Erythroblast (primary cell): ENCODE results near the gene USB1.

Experiments used
- DNase-seq, 2 experiments: peaks; one replicate each; lab custom pipeline; 2025; lab: John Stamatoyannopoulos, UW
- GATA1 ChIP-seq: IDR thresholded peaks from 2 replicates; pipeline ENCODE4 v1.6.1; 2011; ENCODE audit warnings: low read depth, mild to moderate bottlenecking, control low read depth, low read length, moderate library complexity
- POLR2A ChIP-seq: IDR thresholded peaks from 2 replicates; pipeline ENCODE4 v1.6.1; 2011; ENCODE audit warnings: mild to moderate bottlenecking, low read length

Gene USB1

GRCh38 chr16:58010886-58011285, 9.7 kb downstream of the USB1 start:
- no peak for DNase-seq
- TF ChIP-seq POLR2A (no peak), GATA1 (no peak)

- no peak for TF ChIP-seq POLR2A
- no peak for TF ChIP-seq GATA1
- DNase-seq = no peak
Measured at GRCh38 chr16:58011652-58012051, 10.4 kb downstream of the USB1 start.

- DNase-seq = no peak
- TF ChIP-seq POLR2A (no peak), GATA1 (no peak)
Measured at GRCh38 chr16:58012481-58012880, 11.3 kb downstream of the USB1 start.

GRCh38 chr16:58013201-58013956, 12.2 kb downstream of the USB1 start:
- TF ChIP-seq POLR2A = no peak
- no peak for TF ChIP-seq GATA1
- no peak for DNase-seq

- no peak for DNase-seq
- no peak for TF ChIP-seq POLR2A
- no peak for TF ChIP-seq GATA1
Measured at GRCh38 chr16:58016840-58017446, 15.7 kb downstream of the USB1 start.

DNA sequence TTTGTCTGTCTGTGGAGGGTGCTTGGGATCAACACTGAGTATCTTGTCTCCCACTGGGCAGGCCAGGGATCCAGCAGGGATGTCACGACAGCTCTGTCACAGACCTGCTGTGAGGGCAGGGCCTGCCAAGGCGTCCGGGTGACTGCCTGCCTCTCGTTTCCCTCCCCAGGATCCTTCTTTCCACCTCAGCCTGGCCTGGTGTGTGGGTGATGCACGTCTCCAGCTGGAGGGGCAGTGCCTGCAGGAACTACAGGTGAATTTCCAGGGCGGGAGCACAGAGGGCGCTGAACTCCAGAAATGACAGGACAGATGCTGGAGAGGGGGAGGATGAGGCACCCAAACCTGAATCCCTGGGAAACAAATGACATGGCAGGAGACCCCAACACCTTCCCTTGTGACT, 17.6 kb downstream of the USB1 start:
- DNase-seq = no peak
- no peak for TF ChIP-seq POLR2A

DNA sequence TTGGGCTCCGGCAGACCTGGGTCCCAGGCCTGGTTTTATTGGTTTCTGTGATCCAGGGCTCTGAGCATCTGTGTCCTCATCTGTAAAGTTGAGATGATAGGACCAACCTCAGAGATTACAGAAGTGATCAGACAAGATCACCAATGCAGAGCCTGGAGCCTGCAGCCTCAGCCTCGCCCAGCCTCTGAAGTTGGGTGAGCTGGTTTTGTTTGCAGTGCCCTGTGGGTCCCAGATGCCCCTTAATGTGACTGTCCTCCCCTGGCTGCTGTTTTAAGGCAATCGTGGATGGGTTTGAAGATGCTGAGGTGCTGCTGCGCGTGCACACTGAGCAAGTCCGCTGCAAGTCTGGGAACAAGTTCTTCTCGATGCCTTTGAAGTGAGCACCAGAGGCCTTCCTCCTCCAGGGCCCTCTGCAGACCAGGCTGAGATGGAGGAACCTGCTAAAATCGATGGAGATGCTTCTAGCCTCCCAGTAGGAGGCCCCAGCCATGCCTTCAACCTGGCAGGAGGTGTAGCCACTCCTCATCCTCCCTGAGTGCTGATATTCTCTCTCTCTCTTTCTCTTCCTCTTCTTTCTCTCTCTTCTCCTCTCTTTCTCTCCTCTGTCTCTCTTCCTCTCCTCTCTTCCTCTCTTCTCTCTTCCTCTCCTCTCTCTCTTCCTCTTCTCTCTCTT, 18.8 kb downstream of the USB1 start:
- DNase-seq = no peak
- TF ChIP-seq GATA1 (no peak), POLR2A (no peak)

DNA sequence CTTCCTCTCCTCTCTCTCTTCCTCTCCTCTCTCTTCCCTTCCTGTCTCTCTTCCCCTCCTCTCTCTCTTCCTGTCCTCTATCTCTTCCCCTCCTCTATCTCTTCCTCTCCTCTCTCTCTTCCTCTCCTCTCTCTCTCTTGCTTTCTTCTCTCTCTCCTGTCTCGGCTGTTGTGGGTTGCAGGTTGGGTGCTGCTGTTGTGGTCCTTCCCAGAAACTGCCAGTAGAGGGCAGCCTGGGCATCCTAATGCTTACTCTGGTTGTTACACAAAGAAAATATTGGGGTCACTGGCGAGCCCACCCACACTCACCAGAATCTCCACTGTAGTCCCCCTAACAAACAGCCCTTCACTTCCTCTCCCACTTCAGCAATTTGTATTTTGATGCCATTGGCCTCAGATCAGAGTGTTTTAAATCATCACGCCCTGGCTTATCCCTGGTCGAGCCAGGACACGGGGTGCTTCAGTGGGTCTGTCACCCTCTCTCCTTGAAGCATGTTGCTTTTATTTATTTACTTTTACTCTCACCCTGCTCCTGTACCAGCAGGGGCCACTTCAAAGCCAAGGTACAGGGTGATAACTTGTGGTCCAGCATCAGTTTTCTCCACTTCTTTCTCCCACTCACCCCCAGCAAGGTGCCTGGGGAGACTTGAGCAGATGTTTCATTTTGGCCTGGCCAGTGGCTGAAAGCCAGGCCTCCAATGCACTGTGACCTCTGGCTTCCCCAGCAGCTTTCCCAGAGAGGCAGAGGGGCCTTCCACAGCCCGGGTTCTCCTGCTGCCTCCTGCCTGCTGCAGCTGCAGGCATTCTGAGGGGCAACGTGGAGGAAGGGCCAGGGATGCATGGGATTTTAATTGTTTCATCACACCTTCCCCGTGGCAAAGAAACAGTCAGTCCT, 19.7 kb downstream of the USB1 start:
- DNase-seq = peak; percentile 32 to 65
- TF ChIP-seq GATA1 = no peak
- TF ChIP-seq POLR2A = no peak

GRCh38 chr16:58021661-58022551, 20.7 kb downstream of the USB1 start:
- TF ChIP-seq GATA1 (no peak), POLR2A (no peak)
- DNase-seq = no peak

GRCh38 chr16:58022601-58023371, 21.6 kb downstream of the USB1 start:
- TF ChIP-seq POLR2A (no peak), GATA1 (no peak)
- no peak for DNase-seq

DNA sequence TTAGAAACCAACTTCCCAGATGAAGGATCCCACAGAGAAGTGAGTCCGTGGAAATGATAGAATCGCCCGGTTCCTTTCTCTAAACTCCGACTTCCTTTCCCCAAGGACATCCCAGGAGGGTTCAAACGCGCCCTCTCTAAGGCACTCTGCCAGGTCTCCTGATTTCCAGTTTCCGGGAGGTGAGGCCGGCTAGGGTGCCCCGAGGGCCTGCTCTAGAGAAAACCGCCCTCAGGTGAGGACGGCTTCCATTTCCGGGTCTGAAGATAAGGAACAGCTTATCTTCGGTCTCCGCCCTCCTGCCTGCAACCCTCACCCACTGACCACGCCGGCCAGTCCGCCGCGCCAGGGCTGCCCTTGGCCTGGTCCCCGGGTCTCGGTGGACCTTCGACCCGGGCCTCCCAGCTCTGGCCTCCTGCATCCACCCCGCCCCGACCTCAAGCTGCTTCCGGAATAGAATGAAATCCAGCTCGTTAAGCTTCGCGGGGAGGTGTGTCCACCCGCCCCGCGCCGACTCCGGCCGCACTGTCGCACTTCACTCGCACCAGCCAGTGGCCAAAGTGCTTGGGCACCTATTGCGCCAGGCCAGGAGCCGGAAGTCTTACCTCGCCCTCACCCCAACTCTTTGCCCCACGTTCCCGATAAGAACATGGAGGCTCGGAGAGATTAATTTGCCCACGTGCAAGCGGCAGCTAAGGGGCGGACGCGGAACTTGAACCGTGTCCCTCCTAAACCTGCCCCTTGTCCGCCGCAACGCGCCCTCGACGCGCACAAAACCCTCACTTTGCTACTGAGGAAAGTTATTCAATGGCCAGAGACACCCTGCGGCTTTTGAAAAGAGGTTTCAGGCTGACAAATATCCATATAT, 23.5 kb downstream of the USB1 start:
- peak; percentile 27 to 53 for DNase-seq
- TF ChIP-seq GATA1 (no peak), POLR2A (no peak)
